BE2C (cell line): Measurements from ENCODE around the gene ZNF292.
"Not testable (repeated sequence)": the region's sequence is repeated elsewhere in the genome, so short reads cannot be mapped to it uniquely, and the experiment has no call there.

ENCODE experiments used
- DNase-seq: peaks from one replicate; pipeline ENCODE4 v3.0.0-alpha.2; 2020
- H3K27me3 ChIP-seq: fragments of 250-450 bp; sonication (Bioruptor Pico); 2 replicates; pipeline ENCODE4 v1.5.1; 2020; ENCODE audit warnings: mild to moderate bottlenecking
- H3K36me3 ChIP-seq: fragments of 250-450 bp; sonication (Bioruptor Pico); 2 replicates; pipeline ENCODE4 v1.5.1; 2020; ENCODE audit warnings: mild to moderate bottlenecking
- H3K4me1 ChIP-seq: fragments of 250-450 bp; sonication (Bioruptor Pico); 2 replicates; pipeline ENCODE4 v1.5.1; 2020
- H3K4me3 ChIP-seq: 2 replicates; pipeline ENCODE4 v1.5.1; 2011; ENCODE audit warnings: low read depth, low read length
- H3K9me3 ChIP-seq: fragments of 250-450 bp; sonication (Bioruptor Pico); 2 replicates; pipeline ENCODE4 v1.5.1; 2020
- TF ChIP-seq, protein P1 (sequence below): IDR thresholded peaks from 2 replicates; pipeline ENCODE4 v1.5.1; 2012; ENCODE audit warnings: mild to moderate bottlenecking, low read depth, low read length

Gene ZNF292

DNA sequence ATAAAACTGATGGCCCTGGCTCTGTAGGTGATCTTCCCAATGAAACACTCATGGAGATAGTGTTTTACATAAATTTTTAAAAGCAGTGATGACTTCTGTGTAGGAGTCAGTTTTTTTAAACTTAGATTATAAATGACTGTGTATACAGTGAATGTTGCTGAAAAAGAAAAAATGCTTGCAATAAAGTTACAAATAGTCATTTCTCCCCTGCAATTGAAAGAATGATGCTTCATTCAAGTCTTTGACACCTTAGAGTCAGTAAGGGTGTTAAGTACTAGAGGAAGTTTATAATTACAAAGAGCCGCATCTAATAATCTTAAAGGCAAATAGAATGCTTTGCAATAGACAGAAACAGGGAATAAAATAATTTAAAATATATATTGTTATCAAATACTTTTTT, 27.6 kb downstream of the ZNF292 start:
- no peaks in the 10 kb centered on the region for H3K9me3 ChIP-seq
- TF ChIP-seq, protein P1, sequence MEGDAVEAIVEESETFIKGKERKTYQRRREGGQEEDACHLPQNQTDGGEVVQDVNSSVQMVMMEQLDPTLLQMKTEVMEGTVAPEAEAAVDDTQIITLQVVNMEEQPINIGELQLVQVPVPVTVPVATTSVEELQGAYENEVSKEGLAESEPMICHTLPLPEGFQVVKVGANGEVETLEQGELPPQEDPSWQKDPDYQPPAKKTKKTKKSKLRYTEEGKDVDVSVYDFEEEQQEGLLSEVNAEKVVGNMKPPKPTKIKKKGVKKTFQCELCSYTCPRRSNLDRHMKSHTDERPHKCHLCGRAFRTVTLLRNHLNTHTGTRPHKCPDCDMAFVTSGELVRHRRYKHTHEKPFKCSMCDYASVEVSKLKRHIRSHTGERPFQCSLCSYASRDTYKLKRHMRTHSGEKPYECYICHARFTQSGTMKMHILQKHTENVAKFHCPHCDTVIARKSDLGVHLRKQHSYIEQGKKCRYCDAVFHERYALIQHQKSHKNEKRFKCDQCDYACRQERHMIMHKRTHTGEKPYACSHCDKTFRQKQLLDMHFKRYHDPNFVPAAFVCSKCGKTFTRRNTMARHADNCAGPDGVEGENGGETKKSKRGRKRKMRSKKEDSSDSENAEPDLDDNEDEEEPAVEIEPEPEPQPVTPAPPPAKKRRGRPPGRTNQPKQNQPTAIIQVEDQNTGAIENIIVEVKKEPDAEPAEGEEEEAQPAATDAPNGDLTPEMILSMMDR = no peak
- no peak for DNase-seq
- no peaks in the 10 kb centered on the region for H3K27me3 ChIP-seq
- peaks cover 25% of the 10 kb centered on the region for H3K36me3 ChIP-seq
- no peaks in the 10 kb centered on the region for H3K4me1 ChIP-seq
- H3K4me3 ChIP-seq = no peak overlapping the region

DNA sequence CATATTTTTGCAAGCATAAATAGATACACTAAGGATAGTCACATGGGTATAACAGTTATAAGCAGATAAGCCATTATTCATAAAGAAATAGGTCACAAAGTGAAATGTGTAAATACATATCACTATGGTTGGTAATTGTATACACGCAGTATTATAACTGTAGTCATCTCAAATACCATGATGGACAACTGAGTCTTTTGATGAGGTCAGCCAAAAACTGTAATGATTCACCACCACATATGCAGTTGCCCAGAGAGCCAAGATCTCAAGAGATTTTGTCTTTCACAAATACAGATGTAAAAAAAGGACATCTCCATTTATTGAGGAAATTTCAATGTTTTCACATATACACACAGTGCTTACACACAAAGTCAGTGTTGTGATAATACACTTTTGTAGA, 28.3 kb downstream of the ZNF292 start:
- no peaks in the 10 kb centered on the region for H3K4me1 ChIP-seq
- H3K27me3 ChIP-seq = no peaks in the 10 kb centered on the region
- H3K4me3 ChIP-seq = no peak overlapping the region
- TF ChIP-seq, protein P1 = no peak
- DNase-seq = no peak
- no peaks in the 10 kb centered on the region for H3K9me3 ChIP-seq
- H3K36me3 ChIP-seq = peaks cover 25% of the 10 kb centered on the region

DNA sequence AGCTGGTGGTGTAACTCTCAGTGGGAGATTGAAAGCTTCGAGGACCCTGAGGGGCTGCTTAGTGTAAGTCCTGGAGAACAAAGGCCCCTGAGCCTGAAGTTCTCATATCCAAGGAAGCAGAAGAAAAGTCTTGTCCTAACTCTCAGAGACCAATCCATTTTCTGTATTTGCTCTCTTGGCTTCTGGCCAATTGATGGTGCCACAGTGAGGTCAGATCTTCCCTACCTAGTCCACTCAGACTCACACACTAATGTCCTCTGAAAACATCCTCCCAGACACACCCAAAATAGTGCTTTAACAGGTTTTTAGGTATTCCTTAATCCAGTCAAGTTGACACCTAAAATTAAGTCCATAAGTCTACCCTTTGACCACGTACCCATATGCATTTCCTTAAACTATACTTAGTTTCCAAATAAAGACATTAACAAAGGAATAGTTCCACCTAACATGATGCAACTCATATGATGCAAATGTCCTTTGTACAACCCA, 29.4 kb downstream of the ZNF292 start:
- H3K4me3 ChIP-seq = no peak overlapping the region
- H3K4me1 ChIP-seq = no peaks in the 10 kb centered on the region
- H3K27me3 ChIP-seq = no peaks in the 10 kb centered on the region
- H3K9me3 ChIP-seq = no peaks in the 10 kb centered on the region
- no peak for DNase-seq
- H3K36me3 ChIP-seq = peaks cover 25% of the 10 kb centered on the region
- TF ChIP-seq, protein P1 = no peak

DNA sequence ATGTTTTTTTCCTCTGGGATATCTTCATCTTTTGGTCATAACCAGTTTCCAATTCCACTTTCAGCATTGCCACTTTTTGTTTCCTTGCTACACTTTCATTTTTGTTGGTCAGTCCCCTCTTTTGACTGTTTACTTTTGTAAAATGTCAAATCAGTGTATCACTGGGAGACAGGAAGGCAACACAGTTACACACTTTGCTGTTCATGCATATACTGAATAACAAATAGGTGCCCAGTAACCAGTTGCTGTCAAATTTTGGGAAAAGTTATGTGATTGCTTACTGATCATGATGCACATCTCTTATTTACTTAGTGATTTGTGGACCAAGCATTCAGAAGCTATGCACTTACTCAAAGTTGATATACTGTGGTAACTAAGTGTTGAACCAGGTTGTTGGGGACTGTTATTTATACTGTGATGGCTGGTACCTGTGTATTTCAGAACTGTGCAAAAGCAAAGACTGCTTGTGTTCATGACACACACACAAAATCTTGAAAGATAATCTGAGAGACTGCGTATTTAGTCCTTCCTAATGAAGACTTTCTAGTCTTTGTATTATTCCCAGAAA, 41.0 kb downstream of the ZNF292 start:
- DNase-seq = no peak
- TF ChIP-seq, protein P1 = no peak

DNA sequence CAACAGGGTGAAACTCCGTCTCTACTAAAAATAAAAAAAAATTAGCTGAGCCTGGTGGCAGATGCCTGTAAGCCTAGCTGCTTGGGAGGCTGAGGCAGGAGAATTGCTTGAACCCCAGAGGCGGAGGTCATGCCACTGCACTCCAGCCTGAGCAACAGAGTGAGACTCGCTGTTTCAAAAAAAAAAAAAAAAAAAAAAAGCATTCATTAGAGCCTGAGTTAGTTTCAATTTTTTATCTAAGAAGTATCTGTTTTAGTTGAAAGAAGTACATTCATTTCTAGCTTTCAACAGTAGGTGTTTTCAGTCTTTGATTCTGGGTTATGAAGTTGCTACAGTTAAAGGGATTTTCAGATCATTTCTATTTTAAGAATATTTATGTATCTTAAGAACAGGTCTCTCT, 42.2 kb downstream of the ZNF292 start:
- no peak overlapping the region for H3K4me3 ChIP-seq
- H3K27me3 ChIP-seq = no peaks in the 10 kb centered on the region
- TF ChIP-seq, protein P1 = no peak
- no peak for DNase-seq
- H3K4me1 ChIP-seq = peaks cover 10% of the 10 kb centered on the region; the same call in 1 of the 2 replicates
- H3K9me3 ChIP-seq = no peaks in the 10 kb centered on the region
- peaks cover 5% of the 10 kb centered on the region for H3K36me3 ChIP-seq

More for the DNA sequence above, 41.0 kb downstream of the ZNF292 start:
- Histone ChIP-seq H3K4me1 (peaks cover 10% of the 10 kb centered on the region; the same call in 1 of the 2 replicates), H3K36me3 (peaks cover 1% of the 10 kb centered on the region), H3K9me3 (no peaks in the 10 kb centered on the region), H3K27me3 (no peaks in the 10 kb centered on the region), H3K4me3 (no peak overlapping the region)

DNA sequence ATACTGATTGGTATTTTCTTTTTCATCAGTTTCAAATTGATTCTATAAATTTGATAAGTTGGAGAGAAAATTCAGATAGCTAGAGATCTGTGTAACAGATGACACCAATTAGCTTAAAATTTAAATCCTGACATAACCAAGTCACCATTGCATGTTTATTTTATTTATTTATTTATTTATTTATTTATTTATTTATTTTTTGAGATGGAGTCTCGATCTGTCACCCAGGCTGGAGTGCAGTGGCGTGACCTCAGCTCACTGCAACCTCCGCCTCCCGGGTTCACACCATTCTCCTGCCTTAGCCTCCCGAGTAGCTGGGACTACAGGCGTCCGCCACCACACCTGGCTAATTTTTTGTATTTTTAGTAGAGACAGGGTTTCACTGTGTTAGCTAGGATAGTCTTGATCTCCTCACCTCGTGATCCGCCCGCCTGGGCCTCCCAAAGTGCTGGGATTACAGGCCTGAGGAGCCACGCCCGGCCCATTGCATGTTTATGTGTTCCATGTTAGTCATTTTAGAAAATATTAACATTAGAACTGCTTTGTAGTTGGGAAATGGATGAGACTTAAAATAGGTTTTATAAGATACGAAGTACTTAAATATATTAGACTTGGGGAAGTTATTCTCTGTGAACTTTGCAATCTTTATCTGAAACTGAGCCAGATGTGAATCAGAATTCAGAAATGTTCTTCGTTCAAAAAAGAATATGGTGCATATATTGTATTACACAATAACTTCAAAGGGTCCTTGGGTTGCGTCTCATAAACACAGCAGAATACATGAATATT, 42.9 kb downstream of the ZNF292 start:
- not testable (repeated sequence) for H3K4me1 ChIP-seq, H3K36me3 ChIP-seq, DNase-seq, H3K4me3 ChIP-seq, H3K9me3 ChIP-seq, H3K27me3 ChIP-seq
